ENCODE measurements around the gene FRMPD2. TPM values are rescaled to one million over a fixed set of nuclear protein-coding genes. Genes with fewer than 3 reads are reported as not detected.

The FRMPD2 gene
- total and polyA plus RNA-seq, 4 donors = 1.8 to 26.7 (median 7.0) TPM

- DNase-seq (no peak), ATAC-seq (ENCODE audit: insufficient read depth, low FRiP score) (no peak)
- no peaks in the 10 kb centered on the region for H3K27me3 ChIP-seq (ENCODE audit: control insufficient read depth in 3 of 3, insufficient read depth in 3 of 3, low read length in 2 of 3)
- H3K9ac ChIP-seq (ENCODE audit: insufficient read depth in 1 of 2, low read length in 2 of 2) = no peak overlapping the region
- peaks cover 0 to 2% (median 0%) of the 10 kb centered on the region in 4 donors for H3K9me3 ChIP-seq (ENCODE audit: control insufficient read depth in 4 of 4, insufficient read depth in 3 of 4, low read length in 3 of 4)
- no peaks in the 10 kb centered on the region for H3K36me3 ChIP-seq (ENCODE audit: control insufficient read depth in 4 of 4, insufficient read depth in 4 of 4, low read length in 4 of 4)
- no peak overlapping the region for H3K27ac ChIP-seq (ENCODE audit: low read depth in 1 of 2, low read length in 1 of 2)
- no peak for TF ChIP-seq CTCF (IDR thresholded peaks at IDR 0.05; ENCODE audit: control extremely low read depth, extremely low read depth)
- 89 to 95% methylated on average over 7 of the region's 7 CpGs for WGBS, 2 donors
- peaks cover 0 to 3% (median 0%) of the 10 kb centered on the region in 5 donors for H3K4me1 ChIP-seq (ENCODE audit: control insufficient read depth in 5 of 5, insufficient read depth in 5 of 5, low read length in 5 of 5)
- no peak overlapping the region for H3K4me3 ChIP-seq
Observed at GRCh38 chr10:48240196-48240595, 34.3 kb downstream of the FRMPD2 start.

GRCh38 chr10:48239618-48240017 lies 34.9 kb downstream of the FRMPD2 start:
- no peak for TF ChIP-seq CTCF (IDR thresholded peaks at IDR 0.05; ENCODE audit: control extremely low read depth, extremely low read depth)
- DNase-seq (no peak), ATAC-seq (ENCODE audit: insufficient read depth, low FRiP score) (no peak)
- Histone ChIP-seq H3K4me1 (ENCODE audit: control insufficient read depth in 5 of 5, insufficient read depth in 5 of 5, low read length in 5 of 5) (peaks cover 0 to 3% (median 0%) of the 10 kb centered on the region in 5 donors), H3K9ac (ENCODE audit: insufficient read depth in 1 of 2, low read length in 2 of 2) (no peak overlapping the region), H3K27me3 (ENCODE audit: control insufficient read depth in 3 of 3, insufficient read depth in 3 of 3, low read length in 2 of 3) (no peaks in the 10 kb centered on the region), H3K4me3 (no peak overlapping the region), H3K36me3 (ENCODE audit: control insufficient read depth in 4 of 4, insufficient read depth in 4 of 4, low read length in 4 of 4) (no peaks in the 10 kb centered on the region), H3K9me3 (ENCODE audit: control insufficient read depth in 4 of 4, insufficient read depth in 3 of 4, low read length in 3 of 4) (no peaks in the 10 kb centered on the region), H3K27ac (ENCODE audit: low read depth in 1 of 2, low read length in 1 of 2) (no peak overlapping the region)
- WGBS, 2 donors = 78 to 92% methylated on average over 2 of the region's 2 CpGs

- no peak overlapping the region for H3K9ac ChIP-seq (ENCODE audit: insufficient read depth in 1 of 2, low read length in 2 of 2)
- no peak overlapping the region for H3K4me3 ChIP-seq
- no peak overlapping the region for H3K27ac ChIP-seq (ENCODE audit: low read depth in 1 of 2, low read length in 1 of 2)
- no peaks in the 10 kb centered on the region for H3K9me3 ChIP-seq (ENCODE audit: control insufficient read depth in 4 of 4, insufficient read depth in 3 of 4, low read length in 3 of 4)
- peaks cover 0 to 3% (median 0%) of the 10 kb centered on the region in 5 donors for H3K4me1 ChIP-seq (ENCODE audit: control insufficient read depth in 5 of 5, insufficient read depth in 5 of 5, low read length in 5 of 5)
- 70 to 80% methylated on average over 9 of the region's 9 CpGs for WGBS, 2 donors
- ATAC-seq (ENCODE audit: insufficient read depth, low FRiP score) = no peak
- no peaks in the 10 kb centered on the region for H3K27me3 ChIP-seq (ENCODE audit: control insufficient read depth in 3 of 3, insufficient read depth in 3 of 3, low read length in 2 of 3)
- TF ChIP-seq CTCF (IDR thresholded peaks at IDR 0.05; ENCODE audit: control extremely low read depth, extremely low read depth) = no peak
- no peak for DNase-seq
- no peaks in the 10 kb centered on the region for H3K36me3 ChIP-seq (ENCODE audit: control insufficient read depth in 4 of 4, insufficient read depth in 4 of 4, low read length in 4 of 4)
Observed at GRCh38 chr10:48238826-48239520, 35.5 kb downstream of the FRMPD2 start.
